Peyer's patch (tissue), 4 donors: Measurements from ENCODE around the gene MAG. TPM values are rescaled to one million over a fixed set of nuclear protein-coding genes. Genes with fewer than 3 reads are reported as not detected.

Experiments used
- DNase-seq, 3 donors: peaks; one replicate each; pipeline ENCODE4 v3.0.0-alpha.2; 2017 to 2019
- H3K27ac ChIP-seq, 4 donors: fragments of 200-600 bp; sonication (generic); one replicate each; pipeline ENCODE4 v1.5.1; 2016 to 2019
- H3K27me3 ChIP-seq, 2 donors: fragments of 200-600 bp; sonication (generic); one replicate each; pipeline ENCODE4 v1.5.1; 2019
- H3K36me3 ChIP-seq, 3 donors: fragments of 200-600 bp; sonication (generic); one replicate each; pipeline ENCODE4 v1.5.1; 2016 to 2019
- H3K4me1 ChIP-seq, 4 donors: fragments of 200-600 bp; sonication (generic); one replicate each; pipeline ENCODE4 v1.5.1; 2016 to 2019
- H3K4me3 ChIP-seq, 4 donors: fragments of 200-600 bp; sonication (generic); 1 replicate in 3 of 4; 2 replicates in 1 of 4; pipeline ENCODE4 v1.5.1; 2016 to 2019; ENCODE audit warnings: mild to moderate bottlenecking in 1 of 4
- H3K9me3 ChIP-seq, 4 donors: fragments of 200-600 bp; sonication (generic); one replicate each; pipeline ENCODE4 v1.5.1; 2016 to 2019; ENCODE audit warnings: mild to moderate bottlenecking in 1 of 4
- CTCF ChIP-seq, 6 experiments: fragments of 450-650 bp in 4 of 6; fragments of 200-600 bp in 2 of 6; sonication (generic) in 1 of 6; IDR thresholded peaks; one replicate each; pipeline ENCODE4 v1.5.1; 2017 to 2019; ENCODE audit warnings: antibody characterized with exemption in 6 of 6, mild to moderate bottlenecking in 3 of 6, moderate library complexity in 1 of 6
- POLR2A ChIP-seq, 2 donors: fragments of 450-650 bp; IDR thresholded peaks; one replicate each; pipeline ENCODE4 v1.5.1; 2017; ENCODE audit warnings: antibody characterized with exemption in 2 of 2, mild to moderate bottlenecking in 2 of 2, moderate library complexity in 2 of 2
- total RNA-seq, 4 donors: library from RNA; depleted of rRNA; stranded (reverse); fragments of >200 nt; gene quantifications; one replicate each; pipeline ENCODE4 v1.1.0, GENCODE V29; 2016

The MAG gene
- total RNA-seq, 4 donors from 2014 or later: 3.8 TPM; not detected in 3

- no peak for DNase-seq
- no peak overlapping the region for H3K27ac ChIP-seq
- no peak overlapping the region for H3K4me3 ChIP-seq
- H3K9me3 ChIP-seq: no peaks in the 10 kb centered on the region
- no peaks in the 10 kb centered on the region for H3K36me3 ChIP-seq
- TF ChIP-seq POLR2A (IDR thresholded peaks at IDR 0.05) (no peak), CTCF (IDR thresholded peaks at IDR 0.05) (no peak)
- H3K27me3 ChIP-seq: no peaks in the 10 kb centered on the region
- peaks cover 0 to 5% (median 0%) of the 10 kb centered on the region in 4 donors for H3K4me1 ChIP-seq
These were observed 7.8 kb downstream of the MAG start for GRCh38 chr19:35299523-35300338.

DNA sequence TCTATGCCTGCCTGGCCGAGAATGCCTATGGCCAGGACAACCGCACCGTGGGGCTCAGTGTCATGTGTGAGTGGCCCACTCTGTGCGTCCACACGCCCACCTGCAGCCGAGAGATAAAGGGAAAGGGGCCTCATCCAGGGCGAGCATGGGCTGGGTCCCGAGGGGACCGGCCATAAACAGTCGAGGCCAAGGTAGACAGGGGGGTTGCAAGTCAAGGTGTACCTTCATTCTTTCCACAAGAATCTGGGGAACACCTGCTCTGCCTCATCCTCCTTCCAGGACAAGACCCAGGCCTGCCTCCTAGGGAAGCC lies 8.3 kb downstream of the MAG start:
- TF ChIP-seq CTCF (IDR thresholded peaks at IDR 0.05): no peak
- TF ChIP-seq POLR2A (IDR thresholded peaks at IDR 0.05): no peak
- DNase-seq: no peak
- no peaks in the 10 kb centered on the region for H3K36me3 ChIP-seq
- no peak overlapping the region for H3K4me3 ChIP-seq
- peaks cover 0 to 3% (median 0%) of the 10 kb centered on the region in 4 donors for H3K4me1 ChIP-seq
- no peaks in the 10 kb centered on the region for H3K9me3 ChIP-seq
- no peak overlapping the region for H3K27ac ChIP-seq
- no peaks in the 10 kb centered on the region for H3K27me3 ChIP-seq

DNA sequence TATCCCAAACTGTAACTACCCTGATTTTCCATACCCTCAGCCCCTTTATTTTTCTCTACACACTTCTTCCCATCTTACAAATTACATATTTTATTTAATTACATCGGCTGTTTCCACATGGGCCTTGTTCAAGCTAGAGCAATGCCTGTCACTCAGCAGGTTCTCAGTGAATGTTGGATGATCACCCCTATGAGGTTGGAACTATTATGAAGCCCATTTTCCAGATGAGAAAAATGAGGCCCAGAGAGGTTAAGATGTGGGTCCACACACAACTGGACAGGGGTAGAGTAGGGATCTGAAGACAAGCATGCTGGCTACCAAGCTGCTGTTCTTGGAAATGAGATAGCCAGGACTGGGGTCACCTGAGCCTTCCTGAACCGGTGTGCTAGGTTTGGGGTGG lies 10.0 kb downstream of the MAG start:
- Histone ChIP-seq H3K4me3 (no peak overlapping the region), H3K27me3 (no peaks in the 10 kb centered on the region), H3K9me3 (no peaks in the 10 kb centered on the region), H3K27ac (no peak overlapping the region), H3K36me3 (no peaks in the 10 kb centered on the region), H3K4me1 (no peaks in the 10 kb centered on the region)
- DNase-seq: no peak
- TF ChIP-seq CTCF (IDR thresholded peaks at IDR 0.05): no peak
- no peak for TF ChIP-seq POLR2A (IDR thresholded peaks at IDR 0.05)

DNA sequence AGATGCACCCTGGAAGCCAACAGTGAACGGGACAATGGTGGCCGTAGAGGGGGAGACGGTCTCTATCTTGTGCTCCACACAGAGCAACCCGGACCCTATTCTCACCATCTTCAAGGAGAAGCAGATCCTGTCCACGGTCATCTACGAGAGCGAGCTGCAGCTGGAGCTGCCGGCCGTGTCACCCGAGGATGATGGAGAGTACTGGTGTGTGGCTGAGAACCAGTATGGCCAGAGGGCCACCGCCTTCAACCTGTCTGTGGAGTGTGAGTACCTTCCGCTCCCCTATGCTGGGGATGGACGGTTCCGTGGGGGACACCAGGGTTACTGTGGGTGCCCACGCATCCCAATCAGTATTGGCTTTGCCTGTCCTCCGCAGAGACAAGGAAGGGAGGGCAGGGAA lies 10.5 kb downstream of the MAG start:
- TF ChIP-seq CTCF (IDR thresholded peaks at IDR 0.05) (no peak), POLR2A (IDR thresholded peaks at IDR 0.05) (no peak)
- Histone ChIP-seq H3K27me3 (no peaks in the 10 kb centered on the region), H3K9me3 (no peaks in the 10 kb centered on the region), H3K4me1 (no peaks in the 10 kb centered on the region), H3K4me3 (no peak overlapping the region), H3K27ac (no peak overlapping the region), H3K36me3 (no peaks in the 10 kb centered on the region)
- DNase-seq: no peak

DNA sequence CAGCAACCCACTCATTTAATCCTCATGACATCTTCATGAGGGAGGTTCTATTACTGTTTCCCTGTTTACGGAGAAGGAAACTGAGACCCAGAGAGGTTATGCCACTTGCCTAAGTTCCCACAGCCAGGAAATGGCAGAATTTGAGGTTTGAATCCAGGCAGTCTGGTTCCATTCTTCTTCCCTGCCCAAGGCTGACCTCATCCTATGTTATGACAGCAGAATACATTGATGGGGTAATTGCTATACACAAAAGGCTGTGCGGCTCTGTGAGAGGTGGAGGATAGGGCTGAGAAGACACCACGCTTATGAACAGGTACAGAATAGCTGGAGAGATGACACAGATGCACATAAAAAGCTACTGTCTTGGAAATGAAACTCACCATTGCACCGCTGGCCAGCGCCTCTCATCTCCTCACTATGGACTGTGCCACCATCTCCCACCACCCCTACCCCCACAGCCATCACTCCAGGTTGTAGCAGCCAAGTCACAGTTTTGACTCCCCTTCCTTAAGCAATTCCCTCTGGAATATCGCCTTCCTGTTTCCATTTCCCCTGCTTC lies 11.5 kb downstream of the MAG start:
- H3K36me3 ChIP-seq: no peaks in the 10 kb centered on the region
- H3K27me3 ChIP-seq: no peaks in the 10 kb centered on the region
- DNase-seq: no peak
- H3K4me3 ChIP-seq: no peak overlapping the region
- TF ChIP-seq POLR2A (IDR thresholded peaks at IDR 0.05) (no peak), CTCF (IDR thresholded peaks at IDR 0.05) (no peak)
- no peaks in the 10 kb centered on the region for H3K9me3 ChIP-seq
- no peaks in the 10 kb centered on the region for H3K4me1 ChIP-seq
- H3K27ac ChIP-seq: no peak overlapping the region
